CD4-positive, CD25-positive, alpha-beta regulatory T cell (primary cell): ENCODE measurements around the gene CCN6. TPM values are rescaled to one million over a fixed set of nuclear protein-coding genes. Genes with fewer than 3 reads are reported as not detected.
"Not testable (repeated sequence)": the region's sequence is repeated elsewhere in the genome, so short reads cannot be mapped to it uniquely, and the experiment has no call there.

ENCODE experiments used
- ATAC-seq, 2 donors: fragments of 150-1000 bp; cut with Tn5 transposase; one replicate each; pipeline ENCODE4 v1.10.0; 2021; ENCODE audit warnings: low read depth in 2 of 2, moderate number of reproducible peaks in 2 of 2, moderate library complexity in 1 of 2
- DNase-seq, 3 donors: peaks; one replicate each; pipeline versions ENCODE4 v3.0.0 to v3.0.0-alpha.2; 2012 to 2022; ENCODE audit warnings: mixed read lengths in 1 of 3
- H3K27ac ChIP-seq: one replicate; pipeline ENCODE4 v1.7.0; 2013; ENCODE audit warnings: mild to moderate bottlenecking, low read length; ENCODE audit not compliant: insufficient read depth, poor library complexity, severe bottlenecking
- H3K27me3 ChIP-seq: one replicate; pipeline ENCODE4 v1.7.0; 2013; ENCODE audit warnings: low read length; ENCODE audit not compliant: control insufficient read depth, insufficient read depth
- H3K36me3 ChIP-seq: one replicate; pipeline ENCODE4 v1.7.0; 2013; ENCODE audit warnings: mild to moderate bottlenecking, low read length, moderate library complexity; ENCODE audit not compliant: control insufficient read depth, insufficient read depth
- H3K4me1 ChIP-seq: 2 replicates; pipeline ENCODE4 v1.7.0; 2013; ENCODE audit warnings: mild to moderate bottlenecking, low read length; ENCODE audit not compliant: insufficient read depth, control insufficient read depth, poor library complexity, severe bottlenecking
- H3K4me3 ChIP-seq: one replicate; pipeline ENCODE4 v1.7.0; 2013; ENCODE audit warnings: low read depth, mild to moderate bottlenecking, low read length, moderate library complexity
- H3K9me3 ChIP-seq, 2 experiments: 1 replicate in 1 of 2; 2 replicates in 1 of 2; pipeline ENCODE4 v1.7.0; 2013; ENCODE audit warnings: low read length in 2 of 2, mild to moderate bottlenecking in 1 of 2, moderate library complexity in 1 of 2; ENCODE audit not compliant: control insufficient read depth in 2 of 2
- H3K27ac Mint-ChIP-seq, 3 donors: one replicate each; pipeline ENCODE4 v1.8.0; 2020 to 2022; ENCODE audit warnings: mild to moderate bottlenecking in 3 of 3, mixed read lengths in 3 of 3, moderate library complexity in 2 of 3
- H3K27me3 Mint-ChIP-seq: one replicate; pipeline ENCODE4 v1.8.0; 2022; ENCODE audit warnings: mild to moderate bottlenecking, mixed read lengths
- H3K36me3 Mint-ChIP-seq: one replicate; pipeline ENCODE4 v1.8.0; 2020; ENCODE audit warnings: mixed read lengths
- H3K4me1 Mint-ChIP-seq, 4 donors: one replicate each; pipeline ENCODE4 v1.8.0; 2020 to 2022; ENCODE audit warnings: mixed read lengths in 4 of 4, mild to moderate bottlenecking in 1 of 4
- H3K4me3 Mint-ChIP-seq, 4 donors: one replicate each; pipeline ENCODE4 v1.8.0; 2020 to 2022; ENCODE audit warnings: mild to moderate bottlenecking in 4 of 4, mixed read lengths in 4 of 4, moderate library complexity in 3 of 4
- H3K9me3 Mint-ChIP-seq, 7 donors: one replicate each; pipeline ENCODE4 v1.8.0; 2020 to 2022; ENCODE audit warnings: mixed read lengths in 7 of 7, mild to moderate bottlenecking in 3 of 7, moderate library complexity in 2 of 7
- polyA plus RNA-seq, 4 donors: library from polyadenylated mRNA; unstranded; fragments of 300-500 nt; fragmentation: Illumina TruSeq; gene quantifications; one replicate each; pipeline ENCODE4 v1.2.3, GENCODE V29; 2021
- total RNA-seq: library from RNA; stranded (reverse); gene quantifications from one replicate; pipeline ENCODE4 v1.2.3, GENCODE V29; 2022

Gene CCN6
- total and polyA plus RNA-seq, 5 donors from 2014 or later: 0.06 to 0.39 (median 0.11) TPM; not detected in 2

GRCh38 chr6:112044856-112045255, 9.0 kb upstream of the CCN6 start:
- Histone ChIP-seq H3K4me1 (peaks cover 12% of the 10 kb centered on the region), H3K4me3 (no peak overlapping the region), H3K36me3 (no peaks in the 10 kb centered on the region), H3K9me3 (no peaks in the 10 kb centered on the region), H3K27ac (no peak overlapping the region), H3K27me3 (no peaks in the 10 kb centered on the region)
- no peak for DNase-seq
- Mint-ChIP-seq H3K27ac (peak overlapping the region in 2 of 3 donors; percentile 51 to 83), H3K4me3 (peak overlapping the region in 1 of 4 donors; percentile 99), H3K4me1 (peaks cover 4 to 27% (median 18%) of the 10 kb centered on the region in 4 donors), H3K27me3 (no peaks in the 10 kb centered on the region), H3K9me3 (no peaks in the 10 kb centered on the region), H3K36me3 (no peaks in the 10 kb centered on the region)
- no peak for ATAC-seq

- H3K4me3 Mint-ChIP-seq, H3K27me3 ChIP-seq, H3K27ac ChIP-seq, H3K27me3 Mint-ChIP-seq, DNase-seq, H3K9me3 Mint-ChIP-seq, H3K36me3 ChIP-seq, H3K36me3 Mint-ChIP-seq, H3K9me3 ChIP-seq, H3K4me3 ChIP-seq, H3K4me1 ChIP-seq, ATAC-seq, H3K27ac Mint-ChIP-seq: not testable (repeated sequence)
- peaks cover 0 to 14% (median 8%) of the 10 kb centered on the region in 4 donors for H3K4me1 Mint-ChIP-seq
Measured at GRCh38 chr6:112047523-112047922, 6.4 kb upstream of the CCN6 start.

GRCh38 chr6:112049026-112049799, 4.7 kb upstream of the CCN6 start:
- Mint-ChIP-seq H3K36me3 (no peaks in the 10 kb centered on the region), H3K4me1 (peaks cover 0 to 3% (median 0%) of the 10 kb centered on the region in 4 donors), H3K27me3 (no peaks in the 10 kb centered on the region), H3K9me3 (no peaks in the 10 kb centered on the region), H3K27ac (no peak overlapping the region), H3K4me3 (no peak overlapping the region)
- DNase-seq (peak in 1 of 3 donors; percentile 20), ATAC-seq (no peak)
- Histone ChIP-seq H3K36me3 (no peaks in the 10 kb centered on the region), H3K4me1 (peaks cover under 1% of the 10 kb centered on the region), H3K4me3 (no peak overlapping the region), H3K9me3 (no peaks in the 10 kb centered on the region), H3K27me3 (no peaks in the 10 kb centered on the region), H3K27ac (no peak overlapping the region)

- Mint-ChIP-seq H3K27ac (no peak overlapping the region), H3K4me1 (peaks cover 0 to 3% (median 0%) of the 10 kb centered on the region in 4 donors), H3K9me3 (no peaks in the 10 kb centered on the region), H3K27me3 (peaks cover under 1% of the 10 kb centered on the region), H3K4me3 (no peak overlapping the region), H3K36me3 (no peaks in the 10 kb centered on the region)
- no peaks in the 10 kb centered on the region for H3K9me3 ChIP-seq
- H3K27me3 ChIP-seq: no peaks in the 10 kb centered on the region
- ATAC-seq (no peak), DNase-seq (no peak)
- no peaks in the 10 kb centered on the region for H3K4me1 ChIP-seq
- no peak overlapping the region for H3K4me3 ChIP-seq
- H3K27ac ChIP-seq: no peak overlapping the region
- H3K36me3 ChIP-seq: no peaks in the 10 kb centered on the region
Measured at GRCh38 chr6:112049996-112050395, 3.9 kb upstream of the CCN6 start.

- Histone ChIP-seq H3K4me1 (no peaks in the 10 kb centered on the region), H3K36me3 (no peaks in the 10 kb centered on the region), H3K9me3 (no peaks in the 10 kb centered on the region), H3K27ac (no peak overlapping the region), H3K27me3 (no peaks in the 10 kb centered on the region), H3K4me3 (no peak overlapping the region)
- Mint-ChIP-seq H3K36me3 (no peaks in the 10 kb centered on the region), H3K4me3 (no peak overlapping the region), H3K27me3 (peaks cover 4% of the 10 kb centered on the region), H3K9me3 (no peaks in the 10 kb centered on the region), H3K4me1 (peaks cover 0 to 3% (median 0%) of the 10 kb centered on the region in 4 donors), H3K27ac (no peak overlapping the region)
- no peak for DNase-seq
- ATAC-seq: no peak
Measured at GRCh38 chr6:112050429-112050828, 3.5 kb upstream of the CCN6 start.

GRCh38 chr6:112051251-112051740, 2.6 kb upstream of the CCN6 start:
- not testable (repeated sequence) for H3K4me1 ChIP-seq, ATAC-seq, H3K27ac Mint-ChIP-seq

GRCh38 chr6:112054555-112055190, 769 bp downstream of the CCN6 start:
- Mint-ChIP-seq H3K27me3 (peaks cover 4% of the 10 kb centered on the region), H3K9me3 (no peaks in the 10 kb centered on the region), H3K4me1 (peaks cover 0 to 3% (median 0%) of the 10 kb centered on the region in 4 donors), H3K36me3 (no peaks in the 10 kb centered on the region), H3K4me3 (no peak overlapping the region), H3K27ac (no peak overlapping the region)
- Histone ChIP-seq H3K4me3 (no peak overlapping the region), H3K9me3 (no peaks in the 10 kb centered on the region), H3K27ac (no peak overlapping the region), H3K27me3 (peaks cover 5% of the 10 kb centered on the region), H3K4me1 (no peaks in the 10 kb centered on the region), H3K36me3 (no peaks in the 10 kb centered on the region)
- no peak for DNase-seq
- ATAC-seq: no peak

More at GRCh38 chr6:112051251-112051740, 2.6 kb upstream of the CCN6 start:
- H3K27ac ChIP-seq, H3K36me3 ChIP-seq, H3K9me3 Mint-ChIP-seq, H3K4me3 ChIP-seq, H3K9me3 ChIP-seq, H3K4me1 Mint-ChIP-seq, H3K4me3 Mint-ChIP-seq, H3K27me3 Mint-ChIP-seq, H3K36me3 Mint-ChIP-seq, DNase-seq, H3K27me3 ChIP-seq: not testable (repeated sequence)
